GM19328 (cell line): ENCODE measurements around the gene MCHR1.

Experiments used
- ATAC-seq: cut with Tn5 transposase; IDR thresholded peaks from one replicate; pipeline ENCODE4 v1.9.1; 2021; ENCODE audit warnings: mild to moderate bottlenecking, moderate library complexity; ENCODE audit not compliant: unreplicated experiment

MCHR1 gene

DNA sequence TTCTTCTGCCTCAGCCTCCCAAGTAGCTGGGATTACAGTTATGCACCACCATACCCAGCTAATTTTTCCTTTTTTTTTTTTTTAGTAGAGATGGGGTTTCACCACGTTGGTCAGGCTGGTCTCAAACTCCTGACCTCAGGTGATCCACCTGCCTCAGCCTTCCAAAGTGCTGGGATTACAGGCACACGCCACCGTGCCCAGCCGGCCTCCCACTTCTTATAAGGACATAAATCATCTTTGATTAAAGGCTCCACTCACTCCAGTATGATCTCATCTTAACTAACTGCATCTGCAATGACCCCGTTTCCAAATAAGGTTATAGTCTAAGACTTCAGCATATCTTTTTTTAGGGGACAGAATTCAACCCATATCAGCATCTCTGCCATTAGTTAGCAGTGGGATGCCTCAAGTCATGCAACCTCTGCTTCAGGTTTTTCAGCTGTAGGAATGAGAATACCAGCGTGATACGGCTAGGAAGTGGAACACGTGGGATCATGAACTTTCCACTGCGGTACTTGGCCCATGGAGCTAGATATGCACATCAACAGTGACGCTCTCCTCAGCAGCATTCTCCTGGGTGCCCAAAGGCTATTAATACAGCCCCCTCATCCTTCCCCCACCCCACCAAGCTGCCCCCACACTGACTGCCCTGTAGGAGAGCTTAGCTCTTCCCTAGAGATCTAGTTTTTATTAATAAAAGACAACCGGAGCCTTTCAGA is 41.4 kb downstream of the MCHR1 start:
- ATAC-seq, result no peak

GRCh38 chr22:40721266-40721665 is 42.0 kb downstream of the MCHR1 start:
- no peak for ATAC-seq

DNA sequence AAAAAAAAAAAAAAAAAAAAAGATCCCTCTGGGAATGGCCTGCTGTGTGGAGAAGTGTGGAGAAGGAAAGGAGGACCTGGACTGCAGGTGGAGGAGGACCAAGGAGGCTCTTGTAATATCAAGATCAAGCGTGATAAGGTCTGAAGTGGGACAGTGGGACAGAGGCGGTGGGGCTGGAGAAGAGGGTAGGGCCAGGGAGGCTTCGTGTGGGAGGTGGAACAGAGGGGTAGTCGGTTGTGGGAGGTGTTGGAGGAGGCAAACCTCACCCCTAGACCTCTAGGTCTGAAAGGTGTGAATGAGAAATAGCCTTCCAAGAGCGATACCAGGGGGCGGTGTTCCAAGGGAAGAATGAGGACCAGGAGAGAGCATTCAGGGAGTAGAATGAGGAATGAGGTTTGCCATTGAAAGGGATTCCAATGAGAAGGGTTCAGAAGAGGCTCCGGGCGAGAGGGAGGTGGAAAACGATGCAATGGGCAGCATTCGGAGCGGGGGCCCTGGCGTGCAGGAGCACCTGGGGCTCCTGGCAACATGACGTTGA is 44.2 kb downstream of the MCHR1 start:
- no peak for ATAC-seq

- no peak for ATAC-seq
These were observed 47.2 kb downstream of the MCHR1 start for GRCh38 chr22:40726514-40726913.

DNA sequence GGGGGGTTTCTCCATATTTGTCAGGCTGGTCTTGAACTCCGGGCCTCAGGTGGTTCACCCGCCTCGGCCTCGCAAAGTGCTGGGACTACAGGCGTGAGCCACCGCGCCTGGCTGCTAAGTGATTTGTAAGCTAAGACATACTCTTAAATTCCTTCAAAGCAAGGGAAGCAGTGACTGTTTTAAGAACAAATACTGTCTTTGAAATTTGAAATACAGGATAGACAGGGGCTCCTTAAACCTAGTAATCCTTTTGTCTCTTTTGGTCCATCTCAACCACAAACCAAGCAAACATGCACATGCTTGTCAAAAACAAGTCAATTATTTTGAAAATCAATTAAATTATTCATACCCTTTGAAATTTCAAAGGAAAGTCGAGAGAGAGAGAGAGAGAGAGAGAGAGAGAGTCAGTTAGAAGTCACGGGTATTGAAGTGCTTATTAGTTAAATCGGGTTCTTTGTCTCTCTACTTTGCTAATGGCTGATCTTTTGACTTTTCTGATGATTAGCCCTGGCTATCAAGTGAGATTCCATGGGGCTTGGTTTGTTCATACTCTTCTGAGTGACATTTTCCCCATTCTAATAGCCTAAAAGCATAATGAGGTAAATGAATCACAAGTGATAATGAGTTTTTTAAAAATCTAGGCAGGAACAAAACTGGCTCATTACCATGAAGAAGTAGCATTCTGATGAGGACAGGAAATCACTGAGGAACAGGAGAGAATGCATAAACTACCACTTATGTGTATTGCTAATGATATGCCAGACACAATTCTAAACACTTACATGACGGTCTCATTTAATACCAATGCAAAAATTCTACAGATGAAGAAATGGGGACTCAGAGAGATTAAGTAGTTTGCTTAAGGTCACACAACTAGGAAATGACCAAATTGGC is 48.0 kb downstream of the MCHR1 start:
- no peak for ATAC-seq

DNA sequence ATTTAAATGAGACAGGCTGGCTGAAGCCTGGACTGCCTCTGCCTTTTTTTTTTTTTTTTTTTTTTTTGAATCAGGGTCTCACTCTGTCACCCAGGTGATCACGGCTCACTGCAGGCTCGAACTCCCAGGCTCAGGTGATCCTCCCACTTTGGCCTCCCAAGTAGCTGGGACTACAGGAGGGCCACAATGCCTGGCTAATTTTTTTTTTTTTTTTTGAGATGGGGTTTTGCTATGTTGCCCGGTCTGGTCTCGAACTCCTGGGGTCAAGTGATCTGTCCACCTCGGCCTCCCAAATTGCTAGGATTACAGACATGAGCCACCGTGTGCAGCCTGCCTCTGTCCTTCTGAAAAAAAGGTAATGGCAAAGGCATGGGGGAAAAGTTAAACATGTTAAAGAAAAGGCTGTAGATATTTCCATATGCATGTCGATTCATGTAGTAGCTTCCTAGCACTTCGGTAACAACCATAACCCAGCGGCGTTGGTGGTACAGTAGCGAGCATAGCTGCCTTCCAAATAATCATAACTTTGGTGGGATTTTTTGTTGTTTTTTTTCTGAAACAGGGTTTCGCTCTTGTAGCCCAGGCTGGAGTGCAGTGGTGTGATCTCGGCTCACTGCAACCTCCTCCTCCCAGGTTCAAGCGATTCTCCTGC is 48.8 kb downstream of the MCHR1 start:
- ATAC-seq, result no peak

- no peak for ATAC-seq
These were observed 49.5 kb downstream of the MCHR1 start for GRCh38 chr22:40728731-40729189.

DNA sequence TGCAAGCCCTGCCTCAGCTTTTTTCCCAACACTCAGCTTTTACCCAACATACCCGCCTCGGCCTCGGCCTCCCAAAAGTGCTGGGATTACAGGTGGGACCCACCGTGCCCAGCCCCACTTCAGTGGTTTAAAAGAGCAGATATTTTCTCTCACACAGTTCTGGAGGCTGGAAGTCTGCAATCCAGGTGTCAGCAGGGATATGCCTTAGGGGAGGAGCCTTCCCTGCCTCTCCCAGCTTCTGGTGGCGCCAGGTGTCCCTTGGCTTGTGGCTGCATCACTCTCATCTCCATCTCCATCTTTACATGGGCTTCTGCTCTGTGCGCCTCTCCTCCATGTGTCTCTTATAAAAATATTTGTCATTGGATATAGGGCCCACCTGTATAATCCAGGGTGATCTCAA is 50.0 kb downstream of the MCHR1 start:
- ATAC-seq, result no peak
